ENCODE results near the gene DCC.

DCC gene

GRCh38 chr18:52701219-52701935 is 361.4 kb downstream of the DCC start:
- no peak for DNase-seq (ENCODE audit: low read depth)

GRCh38 chr18:52715421-52715820 is 375.4 kb downstream of the DCC start:
- no peak for DNase-seq (ENCODE audit: low read depth)

GRCh38 chr18:52715991-52716390 is 376.0 kb downstream of the DCC start:
- DNase-seq (ENCODE audit: low read depth) = no peak

GRCh38 chr18:52716973-52717372 is 377.0 kb downstream of the DCC start:
- peak; percentile 2 for DNase-seq (ENCODE audit: low read depth)

- DNase-seq (ENCODE audit: low read depth) = no peak
These were observed 382.9 kb downstream of the DCC start for GRCh38 chr18:52722904-52723303.

- no peak for DNase-seq (ENCODE audit: low read depth)
These were observed 383.6 kb downstream of the DCC start for GRCh38 chr18:52723550-52723970.

- no peak for DNase-seq (ENCODE audit: low read depth)
These were observed 391.1 kb downstream of the DCC start for GRCh38 chr18:52730972-52731619.

- no peak for DNase-seq (ENCODE audit: low read depth)
These were observed 398.9 kb downstream of the DCC start for GRCh38 chr18:52738946-52739345.

GRCh38 chr18:52746986-52747385 is 407.0 kb downstream of the DCC start:
- DNase-seq (ENCODE audit: low read depth) = no peak

- no peak for DNase-seq (ENCODE audit: low read depth)
These were observed 407.9 kb downstream of the DCC start for GRCh38 chr18:52747869-52748268.

GRCh38 chr18:52748343-52748742 is 408.3 kb downstream of the DCC start:
- no peak for DNase-seq (ENCODE audit: low read depth)

- no peak for DNase-seq (ENCODE audit: low read depth)
These were observed 409.5 kb downstream of the DCC start for GRCh38 chr18:52749542-52749941.

GRCh38 chr18:52750995-52751394 is 411.0 kb downstream of the DCC start:
- DNase-seq (ENCODE audit: low read depth) = no peak

- DNase-seq (ENCODE audit: low read depth) = no peak
These were observed 424.3 kb downstream of the DCC start for GRCh38 chr18:52764316-52764715.

GRCh38 chr18:52766002-52766545 is 426.1 kb downstream of the DCC start:
- no peak for DNase-seq (ENCODE audit: low read depth)

- DNase-seq (ENCODE audit: low read depth) = no peak
These were observed 441.1 kb downstream of the DCC start for GRCh38 chr18:52781113-52781512.

GRCh38 chr18:52791321-52791720 is 451.3 kb downstream of the DCC start:
- DNase-seq (ENCODE audit: low read depth) = no peak

- DNase-seq (ENCODE audit: low read depth) = no peak
These were observed 472.8 kb downstream of the DCC start for GRCh38 chr18:52812834-52813233.

GRCh38 chr18:52813635-52814416 is 473.8 kb downstream of the DCC start:
- no peak for DNase-seq (ENCODE audit: low read depth)

GRCh38 chr18:52815651-52816050 is 475.7 kb downstream of the DCC start:
- no peak for DNase-seq (ENCODE audit: low read depth)

GRCh38 chr18:52816121-52816520 is 476.1 kb downstream of the DCC start:
- DNase-seq (ENCODE audit: low read depth) = no peak

GRCh38 chr18:52822160-52822559 is 482.2 kb downstream of the DCC start:
- no peak for DNase-seq (ENCODE audit: low read depth)

- no peak for DNase-seq (ENCODE audit: low read depth)
These were observed 484.1 kb downstream of the DCC start for GRCh38 chr18:52824126-52824525.

Data from stromal cell of bone marrow (primary cell).